GM19397 (cell line): Measurements from ENCODE around the gene RALGAPA2.

Experiments used
- ATAC-seq: cut with Tn5 transposase; IDR thresholded peaks from one replicate; pipeline ENCODE4 v1.9.1; 2021; ENCODE audit warnings: mild to moderate bottlenecking, moderate library complexity; ENCODE audit not compliant: unreplicated experiment

The RALGAPA2 gene

DNA sequence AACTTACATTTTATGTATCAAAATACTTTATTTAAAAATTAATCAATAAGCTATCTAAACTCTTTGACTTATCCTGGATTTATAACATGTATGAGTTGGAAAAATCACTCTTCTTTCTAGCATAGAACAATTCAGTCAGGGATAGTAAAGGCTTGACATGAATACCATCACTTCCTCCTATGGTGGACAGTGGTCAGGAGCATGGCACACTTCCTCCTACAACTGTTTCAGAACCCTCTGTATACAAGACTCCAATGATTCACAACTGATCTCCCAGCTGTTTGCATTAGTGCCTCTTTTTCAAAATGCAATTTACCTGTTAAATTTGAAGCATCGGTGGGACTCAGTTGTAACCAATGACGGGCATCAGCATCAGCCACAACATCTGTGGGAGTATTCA lies 129.7 kb downstream of the RALGAPA2 start:
- no peak for ATAC-seq

DNA sequence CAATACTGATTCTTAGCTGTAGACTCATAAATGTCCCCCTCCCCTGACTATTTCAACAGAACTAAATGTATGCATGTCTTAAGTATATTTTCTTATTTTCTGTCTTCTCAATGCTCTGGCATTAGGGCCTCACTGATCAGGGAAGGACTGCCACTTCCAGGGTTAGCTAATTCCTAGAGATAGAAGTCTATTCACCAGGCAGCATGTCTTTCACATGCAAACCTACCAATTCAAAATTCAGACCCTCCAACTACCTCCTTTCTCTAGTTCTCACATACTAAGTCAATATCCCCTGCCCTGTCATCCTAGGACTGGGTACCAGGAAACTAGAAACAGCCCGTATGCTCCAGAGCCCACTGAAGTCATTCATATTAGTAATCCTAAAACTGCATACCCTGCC lies 132.3 kb downstream of the RALGAPA2 start:
- ATAC-seq: no peak

DNA sequence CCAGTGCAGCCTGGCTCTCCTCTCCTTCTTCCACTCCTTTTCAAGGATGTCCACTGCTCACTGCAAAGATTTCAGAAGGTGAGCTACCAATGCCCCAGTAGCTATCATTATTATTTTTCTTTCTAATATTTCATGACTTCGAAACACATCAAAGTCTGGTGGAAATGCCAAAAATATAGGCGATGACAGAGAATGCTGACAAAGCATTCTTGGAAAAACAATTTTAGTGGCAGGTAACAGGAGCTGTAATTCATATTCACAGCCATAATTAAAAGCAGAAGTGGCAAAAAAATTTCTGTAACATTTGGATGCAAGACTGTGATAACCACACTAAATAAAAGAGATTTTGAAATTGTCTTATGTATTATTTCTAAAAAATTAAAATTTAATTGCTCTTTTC lies 133.6 kb downstream of the RALGAPA2 start:
- no peak for ATAC-seq

DNA sequence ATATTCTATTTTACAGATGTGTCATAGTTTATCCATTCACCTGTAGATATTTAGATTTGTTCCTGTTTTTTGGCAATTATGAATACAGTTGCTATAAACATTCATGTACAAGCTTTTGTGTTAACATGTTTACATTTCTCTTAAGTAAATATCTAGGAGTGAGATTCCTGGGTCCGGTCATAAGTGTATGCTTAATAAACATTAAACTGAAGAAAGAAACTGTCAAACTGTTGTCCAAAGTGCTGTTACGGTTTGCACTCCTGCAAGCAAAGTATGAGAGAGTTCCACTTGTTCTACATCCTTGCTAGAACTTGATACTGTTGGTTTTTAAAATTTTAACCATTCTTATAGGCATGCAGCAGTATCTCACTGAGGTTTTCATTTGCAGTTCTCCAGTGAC lies 138.6 kb downstream of the RALGAPA2 start:
- ATAC-seq: no peak

DNA sequence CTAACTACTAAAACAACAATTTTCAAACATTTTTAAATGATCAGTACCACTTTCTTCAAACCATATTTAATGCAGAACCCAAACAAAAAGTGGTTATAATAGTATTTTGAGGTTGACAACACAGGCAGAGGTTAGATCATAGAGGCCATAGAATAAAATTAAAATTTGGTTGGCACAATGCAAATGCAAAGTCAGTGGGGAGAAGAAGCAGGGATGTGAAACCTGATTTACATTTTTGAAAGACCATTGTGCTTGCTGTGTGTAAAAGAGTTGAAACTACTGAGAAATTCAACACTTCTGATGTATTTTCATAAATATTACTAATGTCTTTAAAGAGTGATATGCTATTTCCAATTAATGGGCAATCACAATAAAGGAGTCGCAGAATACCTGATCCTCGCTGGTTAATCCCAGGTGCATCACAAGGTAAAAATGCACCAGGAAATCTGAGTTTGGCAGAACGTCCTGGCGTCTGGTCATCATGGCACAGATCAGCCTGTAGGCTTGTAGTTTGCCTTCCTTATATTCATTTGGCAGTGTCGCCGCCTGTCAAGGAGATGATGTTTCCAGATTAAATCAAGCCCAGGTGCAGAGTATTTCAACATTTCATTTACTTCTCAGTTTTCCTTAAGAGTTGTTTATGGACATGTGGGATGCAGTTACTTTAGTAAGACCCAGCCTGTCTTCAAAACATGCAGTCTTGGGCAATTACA lies 141.2 kb downstream of the RALGAPA2 start:
- ATAC-seq: no peak

DNA sequence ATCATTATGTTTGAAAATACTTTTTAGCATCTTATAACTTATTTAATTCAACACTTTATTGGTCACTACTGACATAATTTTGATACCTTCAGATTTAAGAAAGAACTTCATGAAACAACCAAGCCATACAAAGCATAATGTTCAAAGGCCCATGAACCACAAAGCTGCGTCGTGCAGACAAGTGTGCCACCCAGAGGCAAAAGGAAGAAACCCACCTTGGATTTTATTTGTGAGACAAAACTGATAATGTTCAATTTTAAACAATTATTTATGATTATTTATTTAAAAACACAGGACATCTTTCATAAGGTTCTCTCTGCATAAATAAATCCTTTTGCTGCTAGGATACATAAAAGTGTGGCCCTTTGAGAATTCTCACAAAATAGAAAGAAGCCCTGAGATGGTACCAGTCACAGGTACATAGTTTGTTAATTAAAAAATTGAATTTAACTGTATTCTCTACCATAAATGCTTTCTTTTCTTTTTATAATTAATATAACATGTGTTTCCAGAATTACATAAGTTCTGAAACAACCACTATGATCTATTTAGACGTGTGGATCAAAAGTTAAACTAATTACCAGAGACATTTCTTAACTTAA lies 143.7 kb downstream of the RALGAPA2 start:
- no peak for ATAC-seq

DNA sequence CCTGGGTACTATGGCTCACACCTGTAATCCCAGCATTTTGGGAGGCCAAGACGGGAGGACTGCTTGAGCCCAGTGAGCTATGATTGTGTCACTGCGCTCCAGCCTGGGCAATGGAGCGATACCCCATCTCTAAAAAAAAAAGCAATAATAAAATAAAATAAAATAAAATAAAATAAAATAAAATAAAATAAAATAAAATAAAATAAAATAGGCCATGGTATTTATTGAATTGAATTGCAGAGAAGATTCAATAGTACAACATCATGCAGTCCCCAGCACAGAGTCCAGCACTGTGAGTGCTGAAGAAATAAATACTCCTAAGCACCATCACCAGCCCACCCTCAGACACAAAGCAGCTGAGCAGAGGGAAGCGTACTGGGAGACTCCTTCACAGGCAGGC lies 144.7 kb downstream of the RALGAPA2 start:
- no peak for ATAC-seq

DNA sequence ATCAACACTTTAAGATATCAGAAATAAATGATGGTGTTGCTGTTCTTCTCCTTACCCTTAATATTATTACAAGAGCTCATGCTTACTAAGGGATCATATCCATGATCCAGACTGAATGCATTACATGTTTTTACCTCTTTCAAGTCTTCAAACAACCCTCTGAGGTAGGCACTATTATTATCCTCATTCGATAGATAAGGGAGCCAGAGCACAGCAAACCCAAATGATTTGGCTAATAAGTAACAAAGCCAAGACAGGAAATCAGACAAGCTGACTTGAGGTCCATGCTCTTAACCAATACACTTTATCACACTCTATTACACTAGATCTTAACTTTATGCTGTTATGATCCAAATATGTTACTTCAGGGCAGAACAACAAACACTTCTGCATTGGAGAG lies 145.9 kb downstream of the RALGAPA2 start:
- ATAC-seq: no peak

DNA sequence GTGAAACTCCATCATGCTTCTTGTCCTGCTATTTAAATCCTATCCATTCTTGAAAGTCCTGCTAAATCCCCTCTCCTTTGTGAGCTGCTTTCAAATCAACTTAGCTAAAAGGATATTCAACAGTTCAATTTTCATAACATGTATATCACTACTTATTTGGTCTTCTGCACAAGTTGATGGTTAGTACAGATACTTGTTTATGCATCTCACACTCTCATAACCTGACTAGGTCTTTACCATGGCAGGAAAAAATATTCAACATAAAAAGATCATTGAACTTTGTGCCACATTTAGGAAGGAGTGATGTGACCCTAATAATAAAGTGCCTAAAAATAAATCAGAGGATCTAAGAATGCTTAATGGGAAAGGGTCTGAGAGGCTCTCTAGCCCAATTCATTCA lies 148.2 kb downstream of the RALGAPA2 start:
- no peak for ATAC-seq

DNA sequence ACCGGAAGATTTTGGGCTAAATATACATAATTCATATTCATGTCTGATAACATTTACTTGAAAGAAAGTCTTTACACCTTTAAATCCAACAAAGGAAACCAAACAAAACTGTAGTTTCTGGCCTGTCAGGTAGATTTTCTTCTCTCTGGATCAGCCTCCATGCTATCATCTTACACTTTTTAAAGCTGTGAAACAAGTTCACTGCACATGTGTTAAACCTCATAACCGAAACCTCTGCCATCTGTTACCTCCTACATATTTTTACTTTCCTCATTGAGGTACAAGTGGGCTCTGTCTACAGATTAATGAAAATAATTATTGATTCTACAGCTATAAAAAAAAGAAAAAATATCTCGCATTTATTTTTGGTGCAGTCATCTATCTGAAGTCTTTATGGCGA lies 149.9 kb downstream of the RALGAPA2 start:
- ATAC-seq: no peak

DNA sequence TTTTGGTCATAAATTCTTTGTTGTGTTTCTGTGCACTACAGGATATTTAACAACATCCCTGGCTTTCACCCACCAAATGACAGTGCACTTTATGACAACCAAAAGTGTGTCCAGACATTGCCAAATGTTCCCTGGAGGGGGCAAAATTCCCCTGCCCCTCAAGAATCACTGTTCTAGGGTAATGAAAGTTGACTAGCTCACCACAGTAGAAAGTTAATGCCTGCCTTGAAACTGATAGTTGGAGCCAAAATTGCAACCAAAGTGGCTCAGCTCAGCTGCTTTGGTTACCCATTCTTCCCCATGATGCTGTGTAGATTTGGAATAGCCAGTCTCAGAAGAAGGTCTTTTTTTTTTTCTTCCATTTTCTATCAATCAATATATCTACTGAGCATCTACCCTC lies 150.6 kb downstream of the RALGAPA2 start:
- no peak for ATAC-seq

DNA sequence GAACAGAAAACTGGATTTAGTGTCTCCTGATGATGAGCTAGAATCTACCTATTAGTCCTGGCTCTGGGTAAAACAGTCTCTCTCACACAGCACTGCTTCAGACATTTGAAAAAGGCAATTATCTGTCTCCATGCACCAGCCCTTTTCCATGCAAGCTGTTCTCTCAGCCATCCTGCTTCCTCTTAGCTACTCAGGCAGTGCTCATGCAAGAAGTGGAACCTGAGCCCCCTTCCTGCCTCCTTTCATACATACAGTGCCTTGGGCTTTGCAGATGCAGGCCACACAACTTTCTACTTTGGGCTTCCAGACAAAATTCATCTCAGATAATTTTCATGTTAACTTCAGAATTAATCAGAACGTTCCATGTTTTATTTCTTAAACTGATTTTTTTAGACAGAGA lies 151.3 kb downstream of the RALGAPA2 start:
- ATAC-seq: no peak

DNA sequence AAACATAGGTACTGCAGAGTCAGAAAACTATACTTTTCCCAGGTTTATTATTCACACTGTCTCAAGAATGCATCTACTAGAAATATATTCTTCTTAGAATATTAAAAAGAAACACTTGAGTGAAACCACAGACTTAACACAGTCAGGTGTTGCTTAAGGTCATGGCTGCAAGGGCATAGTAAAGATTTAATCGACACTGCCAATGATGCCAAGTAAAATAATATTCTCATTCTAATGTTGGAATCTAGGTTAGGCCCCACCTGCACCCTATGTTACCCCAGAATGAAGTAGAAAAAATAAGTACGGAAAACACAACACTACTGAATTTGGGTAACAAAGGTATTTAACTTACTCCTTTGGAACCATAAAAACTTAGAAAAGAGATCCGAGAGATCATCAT lies 155.0 kb downstream of the RALGAPA2 start:
- no peak for ATAC-seq

DNA sequence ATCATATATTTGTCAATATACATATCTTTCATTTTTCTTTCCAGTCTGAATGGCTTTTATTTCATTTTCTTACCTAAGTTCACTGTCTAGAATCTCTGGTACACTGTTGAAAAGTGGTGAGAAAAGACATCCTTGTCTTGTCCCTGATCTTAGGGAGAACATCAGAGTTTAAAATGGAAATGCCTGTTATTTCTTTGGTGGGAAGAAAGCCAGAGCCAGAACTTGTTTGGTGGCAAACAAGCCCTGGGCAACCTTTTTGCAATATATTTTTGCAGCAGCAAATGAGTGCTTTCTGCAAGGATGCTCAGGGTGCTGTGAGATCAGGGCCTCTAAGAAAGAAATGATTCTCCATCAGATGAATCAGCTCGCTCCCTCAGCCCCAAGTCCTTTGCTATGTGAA lies 156.6 kb downstream of the RALGAPA2 start:
- no peak for ATAC-seq

DNA sequence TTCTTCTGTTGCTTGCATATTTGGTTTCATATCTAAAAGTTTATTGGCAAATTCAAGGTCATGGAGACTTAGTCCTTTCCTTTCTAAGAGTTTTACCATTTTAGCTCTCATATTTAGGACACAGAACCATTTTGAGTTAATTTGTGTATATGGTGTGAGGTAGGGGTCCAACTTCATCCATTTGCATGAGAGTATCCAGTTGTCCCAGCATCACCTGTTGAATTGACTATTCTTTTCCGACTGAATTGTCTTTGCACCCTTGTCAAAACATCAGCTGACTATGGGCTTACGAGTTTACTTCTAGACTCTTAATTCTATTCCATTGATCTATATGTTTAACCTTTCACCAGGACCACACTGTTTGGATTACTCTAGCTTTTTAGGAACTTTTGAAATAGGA lies 157.5 kb downstream of the RALGAPA2 start:
- ATAC-seq: no peak

DNA sequence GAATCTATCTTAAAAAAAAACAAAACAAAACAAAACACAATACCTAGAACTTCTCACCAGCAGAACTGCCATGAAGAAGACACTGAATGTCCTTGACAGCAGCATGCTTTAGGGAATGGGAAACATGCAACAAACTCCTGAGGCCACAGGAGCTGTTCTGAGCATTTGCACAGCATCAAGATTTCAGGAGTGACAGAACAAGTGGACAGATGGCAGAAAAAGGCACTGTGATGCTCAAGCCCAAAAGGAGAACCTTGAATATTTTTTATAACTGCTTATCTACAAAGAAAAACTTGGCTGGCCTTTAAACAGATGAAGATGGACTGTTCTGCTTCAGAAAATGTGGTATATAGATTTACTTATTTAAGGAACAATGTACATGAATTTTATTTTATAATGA lies 158.9 kb downstream of the RALGAPA2 start:
- ATAC-seq: no peak

DNA sequence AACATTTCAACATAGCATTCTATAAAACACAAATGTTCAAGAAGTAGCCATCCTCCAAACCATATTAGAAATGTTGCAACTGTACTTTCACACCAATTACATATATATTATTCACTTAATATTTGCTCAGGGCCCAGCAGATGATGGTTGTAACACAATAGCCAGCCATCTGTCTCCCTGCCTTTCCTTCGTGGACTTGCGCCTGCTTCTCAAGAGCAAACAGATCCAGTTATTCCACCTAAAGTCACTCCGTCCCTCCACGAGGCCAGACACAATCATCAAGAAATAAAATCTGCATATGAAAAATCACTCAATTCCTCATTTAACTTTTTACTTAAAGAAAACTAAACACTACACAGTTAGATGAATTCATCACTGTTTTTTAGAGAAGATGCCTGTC lies 160.4 kb downstream of the RALGAPA2 start:
- no peak for ATAC-seq

DNA sequence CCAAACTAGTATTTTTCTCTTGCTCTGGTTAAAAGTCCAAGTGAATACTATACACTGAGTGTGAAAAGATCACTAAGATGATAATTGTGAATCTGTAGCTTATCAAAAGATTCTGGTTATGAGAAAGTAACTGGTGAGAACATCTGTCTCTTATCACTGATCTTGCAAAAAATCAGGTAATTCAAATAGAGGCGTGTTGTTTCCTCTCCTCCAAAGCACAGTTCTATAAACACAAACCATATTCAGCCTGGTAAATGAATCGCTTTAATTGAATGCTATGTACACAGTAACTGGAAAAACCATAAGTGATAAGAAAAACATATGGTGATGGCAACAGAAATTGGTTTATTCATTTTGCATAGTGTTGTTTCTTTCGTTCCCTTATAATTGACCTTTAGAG lies 161.0 kb downstream of the RALGAPA2 start:
- ATAC-seq: no peak

DNA sequence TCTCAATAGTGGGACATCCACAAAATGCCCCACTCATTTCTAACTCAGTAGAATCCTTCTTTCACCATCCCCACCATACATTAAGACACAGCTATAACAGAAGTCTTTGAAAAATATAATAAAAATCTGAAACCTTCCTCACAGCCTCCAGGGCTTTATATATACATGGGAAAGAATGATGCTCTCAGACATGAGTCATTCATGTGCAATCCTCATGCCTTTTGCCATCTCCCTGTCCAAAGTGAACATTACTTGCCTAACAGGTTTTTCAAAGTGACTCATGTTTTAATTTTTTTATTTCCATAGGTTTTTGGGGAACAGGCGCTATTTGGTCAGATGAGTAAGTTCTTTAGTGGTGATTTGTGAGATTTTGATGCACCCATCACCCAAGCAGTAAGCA lies 162.7 kb downstream of the RALGAPA2 start:
- ATAC-seq: no peak

DNA sequence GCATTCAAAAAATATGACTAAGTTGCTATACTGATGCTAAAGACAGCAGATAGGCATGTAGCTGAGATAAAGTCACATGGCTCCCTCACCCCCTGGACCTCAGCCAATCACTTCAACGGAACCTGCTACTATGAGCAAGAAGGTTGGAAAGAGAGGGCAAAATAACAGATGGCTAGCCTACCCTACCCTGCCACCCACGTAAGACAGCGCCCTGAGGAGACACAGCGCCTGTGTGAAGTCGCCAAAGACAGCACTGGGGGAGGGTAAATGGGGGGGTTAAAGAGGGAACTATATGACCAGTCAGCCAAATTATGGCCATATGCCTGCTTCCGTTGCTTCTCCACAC lies 163.2 kb downstream of the RALGAPA2 start:
- ATAC-seq: no peak

DNA sequence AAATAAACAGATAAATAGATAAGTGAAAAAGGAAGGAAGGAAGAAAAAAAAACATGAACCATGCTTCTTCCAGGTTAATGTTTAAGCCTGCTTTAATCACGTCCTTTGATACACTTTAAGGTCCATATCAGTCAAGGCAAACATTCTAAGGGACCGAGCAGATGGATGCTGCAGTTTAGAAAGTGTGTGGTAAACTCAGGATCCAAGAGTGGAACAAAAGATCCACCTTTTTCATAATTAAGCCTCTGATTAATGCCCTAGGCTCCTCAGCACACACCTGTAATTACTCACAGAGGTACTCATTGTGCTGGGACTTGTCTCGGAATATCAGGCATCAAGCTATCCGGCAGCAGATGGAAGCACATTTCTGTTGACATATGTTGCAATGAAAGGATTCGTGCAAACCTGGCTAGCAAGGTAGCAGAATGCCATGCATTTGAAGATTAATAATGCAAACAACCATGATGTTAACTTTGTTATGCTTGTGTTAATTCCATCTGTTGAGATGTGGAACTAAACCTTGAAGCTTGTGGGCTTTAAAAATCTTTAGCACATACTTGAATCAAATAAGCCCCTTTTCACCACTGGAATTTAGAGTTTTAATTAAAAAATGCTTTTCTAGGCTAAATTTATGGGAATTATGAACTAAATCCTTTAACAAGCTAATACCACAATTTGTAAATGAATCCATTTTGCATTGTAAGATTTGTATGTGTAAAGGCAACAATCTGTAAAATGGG lies 163.7 kb downstream of the RALGAPA2 start:
- no peak for ATAC-seq

DNA sequence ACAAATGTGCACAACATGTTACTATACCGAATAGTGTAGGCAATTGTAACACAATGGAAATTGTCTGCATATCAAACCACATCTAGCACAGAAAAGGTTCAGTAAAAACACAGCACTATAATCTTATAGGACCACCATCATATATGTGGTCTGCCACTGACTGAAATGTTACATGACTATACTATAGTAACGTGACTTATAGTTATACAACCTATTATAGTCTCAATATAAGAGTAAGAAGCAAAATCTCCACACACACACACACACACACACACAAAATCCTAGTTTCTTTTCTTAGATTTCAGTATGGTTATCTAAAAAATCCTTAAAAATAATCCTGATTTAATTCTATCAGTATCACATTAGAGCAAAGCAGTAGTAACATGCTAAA lies 164.6 kb downstream of the RALGAPA2 start:
- no peak for ATAC-seq
